HG02610 (cell line): ENCODE measurements around the gene ACOXL.
"Not testable (repeated sequence)": the region's sequence is repeated elsewhere in the genome, so short reads cannot be mapped to it uniquely, and the experiment has no call there.

Source experiments
- ATAC-seq: cut with Tn5 transposase; IDR thresholded peaks from one replicate; pipeline ENCODE4 v1.9.1; 2021; ENCODE audit warnings: mild to moderate bottlenecking, moderate library complexity; ENCODE audit not compliant: unreplicated experiment

ACOXL gene

GRCh38 chr2:110732422-110733413 lies at the start of gene ACOXL:
Gene ACOXL (plus strand): TSS chr2:110732573. CDS start chr2:110768390, 35,817 bp downstream.
- no peak for ATAC-seq

GRCh38 chr2:110682872-110683271 lies 49.5 kb upstream of the ACOXL start:
- no peak for ATAC-seq

- not testable (repeated sequence) for ATAC-seq
Measured at GRCh38 chr2:110687775-110688484, 44.4 kb upstream of the ACOXL start.

GRCh38 chr2:110688594-110689091 lies 43.7 kb upstream of the ACOXL start:
- no peak for ATAC-seq

GRCh38 chr2:110690083-110690965 lies 42.0 kb upstream of the ACOXL start:
- no peak for ATAC-seq

- ATAC-seq: no peak
Measured at GRCh38 chr2:110691612-110692258, 40.6 kb upstream of the ACOXL start.

GRCh38 chr2:110695146-110695898 lies 37.1 kb upstream of the ACOXL start:
- ATAC-seq: not testable (repeated sequence)

GRCh38 chr2:110698253-110698652 lies 34.1 kb upstream of the ACOXL start:
- not testable (repeated sequence) for ATAC-seq

GRCh38 chr2:110702514-110703380 lies 29.6 kb upstream of the ACOXL start:
- ATAC-seq: no peak

- no peak for ATAC-seq
Measured at GRCh38 chr2:110707386-110707965, 24.9 kb upstream of the ACOXL start.

GRCh38 chr2:110708455-110708854 lies 23.9 kb upstream of the ACOXL start:
- ATAC-seq: no peak

- ATAC-seq: no peak
Measured at GRCh38 chr2:110712737-110713136, 19.6 kb upstream of the ACOXL start.

GRCh38 chr2:110713513-110714362 lies 18.6 kb upstream of the ACOXL start:
- ATAC-seq: peak; percentile 77

- no peak for ATAC-seq
Measured at GRCh38 chr2:110714452-110715224, 17.7 kb upstream of the ACOXL start.

GRCh38 chr2:110716959-110717645 lies 15.3 kb upstream of the ACOXL start:
- ATAC-seq: no peak

GRCh38 chr2:110717734-110718133 lies 14.6 kb upstream of the ACOXL start:
- ATAC-seq: no peak
